ENCODE results near the gene HCN2.

DNA sequence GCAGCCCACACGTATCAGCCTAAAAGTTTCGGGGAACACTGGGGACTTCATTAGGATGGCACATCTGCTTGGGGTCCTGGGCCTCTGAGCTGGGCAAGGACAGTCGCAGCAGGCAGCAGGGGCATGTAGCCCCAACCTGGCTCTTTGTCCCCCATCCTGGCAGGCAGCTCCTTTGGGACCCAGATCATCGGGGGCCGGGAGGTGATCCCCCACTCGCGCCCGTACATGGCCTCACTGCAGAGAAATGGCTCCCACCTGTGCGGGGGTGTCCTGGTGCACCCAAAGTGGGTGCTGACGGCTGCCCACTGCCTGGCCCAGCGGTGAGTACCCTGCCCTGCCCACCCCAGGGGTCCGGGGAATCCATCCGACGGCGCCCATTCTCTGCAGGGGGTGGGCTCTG, 42.6 kb upstream of the HCN2 start:
- no peak for TF ChIP-seq POLR2A (IDR thresholded peaks at IDR 0.05; ENCODE audit: low read length)
- TF ChIP-seq GATA1 (IDR thresholded peaks at IDR 0.05; ENCODE audit: low read depth, low read length), result no peak
